Muscle layer of duodenum (tissue), 2 donors: ENCODE results near the gene PRR14L.
"Not testable (repeated sequence)": the region's sequence is repeated elsewhere in the genome, so short reads cannot be mapped to it uniquely, and the experiment has no call there.

ENCODE experiments used
- H3K27ac ChIP-seq: one replicate; pipeline ENCODE4 v1.7.0; 2013; ENCODE audit warnings: mild to moderate bottlenecking, low read length
- H3K27me3 ChIP-seq: one replicate; pipeline ENCODE4 v1.7.0; 2013; ENCODE audit warnings: low read depth, mild to moderate bottlenecking, control low read depth, low read length
- H3K36me3 ChIP-seq, 2 donors: one replicate each; pipeline ENCODE4 v1.7.0; 2013; ENCODE audit warnings: low read length in 2 of 2, control low read depth in 1 of 2, mild to moderate bottlenecking in 1 of 2; ENCODE audit not compliant: insufficient read depth in 2 of 2, control insufficient read depth in 1 of 2
- H3K4me1 ChIP-seq, 2 donors: one replicate each; pipeline ENCODE4 v1.7.0; 2013; ENCODE audit warnings: low read length in 2 of 2, mild to moderate bottlenecking in 2 of 2, control low read depth in 1 of 2, moderate library complexity in 1 of 2; ENCODE audit not compliant: insufficient read depth in 2 of 2, control insufficient read depth in 1 of 2
- H3K4me3 ChIP-seq, 2 donors: one replicate each; pipeline ENCODE4 v1.7.0; 2013; ENCODE audit warnings: low read length in 2 of 2, low read depth in 1 of 2, mild to moderate bottlenecking in 1 of 2
- H3K9me3 ChIP-seq, 2 donors: one replicate each; pipeline ENCODE4 v1.7.0; 2013; ENCODE audit warnings: low read length in 2 of 2, control low read depth in 1 of 2, mild to moderate bottlenecking in 1 of 2; ENCODE audit not compliant: control insufficient read depth in 1 of 2
- donor health status: healthy.

PRR14L gene

DNA sequence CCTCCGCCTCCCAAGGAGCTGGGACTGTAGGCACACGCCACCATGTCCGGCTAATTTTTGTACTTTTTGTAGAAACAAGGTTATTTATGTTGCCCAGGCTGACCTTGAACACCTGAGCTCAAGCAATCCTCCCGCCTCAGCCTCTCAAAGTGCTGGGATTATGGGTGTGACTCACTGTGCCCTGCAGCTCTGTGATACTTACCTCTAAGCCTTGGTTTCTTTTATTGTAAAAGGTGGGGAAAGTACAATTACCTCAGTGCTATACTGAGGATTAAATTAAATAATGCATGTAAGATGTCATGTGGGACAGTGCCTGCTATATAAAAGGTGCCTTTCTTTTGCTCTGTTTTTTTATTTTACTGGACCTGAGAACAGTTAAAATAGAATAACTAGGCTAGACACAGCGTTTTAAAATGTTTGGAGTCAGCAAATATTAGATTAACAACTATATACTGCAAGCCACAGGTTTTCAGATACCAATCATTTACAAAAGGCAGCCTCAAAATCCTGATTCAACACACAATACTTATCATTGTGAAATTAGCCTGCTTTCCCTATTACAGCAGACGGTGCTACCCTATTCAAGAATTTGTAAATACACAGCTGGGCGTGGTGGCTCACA lies 30.0 kb downstream of the PRR14L start:
- H3K27ac ChIP-seq: no peak overlapping the region
- no peaks in the 10 kb centered on the region for H3K4me1 ChIP-seq
- no peaks in the 10 kb centered on the region for H3K9me3 ChIP-seq
- H3K4me3 ChIP-seq: no peak overlapping the region
- H3K36me3 ChIP-seq: peaks cover 38 to 61% of the 10 kb centered on the region in 2 donors
- no peaks in the 10 kb centered on the region for H3K27me3 ChIP-seq

DNA sequence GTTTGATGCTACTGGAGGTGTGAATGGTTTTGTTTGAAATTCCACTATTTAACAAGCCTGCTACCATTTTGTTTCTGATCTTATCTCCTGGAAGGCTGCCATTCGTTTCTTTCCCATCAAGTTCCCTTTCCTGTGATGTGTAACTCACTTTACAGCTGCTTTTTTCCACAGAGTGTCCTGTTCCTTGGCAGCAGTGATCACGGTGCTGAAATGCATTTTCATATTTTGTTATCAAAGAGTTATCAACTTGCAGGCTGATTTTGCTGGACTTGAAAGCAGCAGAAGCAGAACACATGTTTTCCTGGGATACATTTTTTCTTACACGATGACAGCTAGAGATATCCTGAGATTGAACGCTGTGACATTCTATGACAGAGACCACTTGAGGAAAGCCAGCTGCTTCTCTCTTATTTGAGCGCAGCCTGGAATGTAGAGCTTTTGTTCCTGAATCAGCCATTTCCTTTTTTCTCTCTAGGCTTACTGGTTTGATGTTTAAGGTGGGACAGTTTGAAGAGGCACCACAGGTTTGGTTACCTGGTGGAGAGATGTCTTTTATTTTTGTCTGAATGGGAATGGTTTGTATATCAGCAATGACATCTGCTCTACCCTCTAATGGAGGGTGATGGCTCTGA lies 34.7 kb downstream of the PRR14L start:
- Histone ChIP-seq H3K4me1 (no peaks in the 10 kb centered on the region), H3K9me3 (no peaks in the 10 kb centered on the region), H3K27ac (no peak overlapping the region), H3K4me3 (no peak overlapping the region), H3K36me3 (peaks cover 51 to 66% of the 10 kb centered on the region in 2 donors), H3K27me3 (no peaks in the 10 kb centered on the region)

DNA sequence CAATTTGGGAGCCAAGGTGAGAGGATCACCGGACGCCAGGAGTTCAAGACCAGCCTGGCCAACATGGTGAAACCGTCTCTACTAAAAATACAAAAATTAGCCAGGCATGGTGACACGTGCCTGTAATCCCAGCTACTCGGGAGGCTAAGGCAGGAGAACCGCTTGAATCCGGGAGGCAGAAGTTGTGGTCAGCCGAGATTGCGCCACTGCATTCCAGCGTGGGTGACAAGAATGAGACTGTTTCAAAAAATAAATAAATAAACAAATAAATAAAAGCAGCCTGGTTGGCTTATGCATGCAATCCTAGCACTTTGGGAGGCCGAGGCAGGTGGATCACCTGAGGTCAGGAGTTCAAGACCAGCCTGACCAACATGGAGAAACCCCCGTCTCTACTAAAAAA lies 38.7 kb downstream of the PRR14L start:
- not testable (repeated sequence) for H3K27ac ChIP-seq, H3K4me1 ChIP-seq, H3K9me3 ChIP-seq, H3K27me3 ChIP-seq, H3K4me3 ChIP-seq
- H3K36me3 ChIP-seq: peaks cover 39 to 51% of the 10 kb centered on the region in 2 donors

DNA sequence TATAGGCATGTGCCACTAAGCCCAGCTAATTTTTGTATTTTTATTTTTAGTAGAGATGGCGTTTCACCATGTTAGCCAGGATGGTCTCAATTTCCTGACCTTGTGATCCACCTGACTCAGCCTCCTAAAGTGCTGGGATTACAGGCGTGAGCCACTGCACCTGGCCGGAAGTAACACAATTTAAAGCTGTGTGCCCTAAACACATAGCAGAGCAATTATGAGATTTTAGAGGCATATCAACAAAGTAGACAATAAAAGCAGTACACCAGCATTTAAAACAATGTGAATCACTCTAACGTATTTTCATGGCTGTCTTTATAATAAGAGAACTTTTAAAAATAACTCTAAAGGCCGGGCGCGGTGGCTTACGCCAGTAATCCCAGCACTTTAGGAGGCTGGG lies 42.4 kb downstream of the PRR14L start:
- H3K36me3 ChIP-seq: peaks cover 24 to 39% of the 10 kb centered on the region in 2 donors
- H3K4me3 ChIP-seq: no peak overlapping the region
- H3K9me3 ChIP-seq: no peaks in the 10 kb centered on the region
- no peaks in the 10 kb centered on the region for H3K4me1 ChIP-seq
- no peak overlapping the region for H3K27ac ChIP-seq
- no peaks in the 10 kb centered on the region for H3K27me3 ChIP-seq

DNA sequence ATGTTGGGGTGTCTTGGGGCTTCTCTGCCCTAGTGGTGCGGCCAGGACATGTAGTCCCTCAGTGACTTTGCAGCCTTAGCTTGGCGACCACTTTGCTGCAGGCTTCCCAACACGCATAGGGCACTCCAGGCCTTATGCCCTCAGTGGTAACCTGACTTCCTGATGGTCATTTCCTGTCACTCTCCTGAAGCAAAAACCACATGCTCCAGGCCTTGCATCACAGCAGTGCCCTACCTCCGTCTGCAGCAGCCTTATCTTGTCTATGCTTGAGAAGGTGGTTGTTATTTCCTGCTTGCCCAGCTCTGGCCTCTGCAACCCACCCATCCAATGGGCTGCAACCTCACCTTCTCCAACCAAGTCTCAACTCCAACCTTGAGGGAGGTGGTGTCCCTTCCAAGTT lies 54.5 kb downstream of the PRR14L start:
- Histone ChIP-seq H3K27me3 (no peaks in the 10 kb centered on the region), H3K9me3 (no peaks in the 10 kb centered on the region), H3K27ac (no peak overlapping the region), H3K36me3 (peaks cover 18 to 55% of the 10 kb centered on the region in 2 donors), H3K4me3 (no peak overlapping the region), H3K4me1 (no peaks in the 10 kb centered on the region)

DNA sequence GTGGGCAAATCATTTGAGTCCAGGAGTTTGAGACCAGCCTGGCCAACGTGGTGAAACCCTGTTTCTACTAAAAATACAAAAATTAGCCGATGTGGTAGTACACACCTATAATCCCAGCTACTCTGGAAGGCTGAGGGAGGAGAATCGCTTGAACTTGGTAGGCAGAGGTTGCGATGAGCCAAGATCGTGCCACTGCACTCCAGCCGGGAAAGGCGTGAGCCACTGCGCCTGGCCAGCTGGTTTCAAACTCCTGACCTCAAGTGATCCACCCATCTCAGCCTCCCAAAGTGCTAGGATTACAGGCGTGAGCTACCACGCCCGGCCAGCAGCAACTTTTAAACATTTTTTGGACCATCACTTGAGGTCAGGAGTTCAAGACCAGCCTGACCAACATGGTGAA lies 55.9 kb downstream of the PRR14L start:
- not testable (repeated sequence) for H3K4me3 ChIP-seq, H3K27me3 ChIP-seq, H3K27ac ChIP-seq, H3K9me3 ChIP-seq, H3K4me1 ChIP-seq
- H3K36me3 ChIP-seq: peaks cover 12 to 41% of the 10 kb centered on the region in 2 donors

DNA sequence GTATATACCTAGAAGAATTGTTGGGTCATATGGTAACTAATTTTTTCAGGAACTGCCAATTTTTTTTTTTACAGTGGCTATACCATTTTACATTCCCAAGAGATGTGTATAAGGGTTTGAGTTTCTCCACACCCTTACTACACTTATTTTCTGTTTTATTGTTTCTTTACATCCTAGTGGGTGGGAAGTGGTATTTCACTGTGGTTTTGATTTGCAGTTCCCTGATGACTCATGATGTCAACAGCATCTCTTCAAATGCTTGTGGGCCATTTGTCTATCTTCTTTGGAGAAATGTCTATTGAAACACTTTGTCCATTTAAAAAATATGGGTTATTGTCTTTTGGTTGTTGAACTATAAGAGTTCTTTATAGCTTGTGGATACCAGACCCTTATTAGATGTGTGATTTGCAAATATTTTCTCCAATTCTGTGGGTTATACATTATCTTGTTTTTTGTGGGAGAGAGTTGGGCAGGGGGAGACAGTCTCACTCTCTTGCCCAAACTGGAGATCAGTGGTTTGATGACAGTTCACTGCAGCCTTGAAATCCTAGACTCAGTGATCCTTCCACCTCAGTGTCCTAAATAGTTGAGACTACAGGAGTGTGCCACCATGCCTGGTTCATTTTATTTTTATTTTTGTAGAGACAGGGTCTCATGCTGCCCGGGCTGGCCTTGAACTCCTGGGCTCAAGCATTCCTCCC lies 57.6 kb downstream of the PRR14L start:
- no peaks in the 10 kb centered on the region for H3K27me3 ChIP-seq
- no peaks in the 10 kb centered on the region for H3K9me3 ChIP-seq
- H3K27ac ChIP-seq: no peak overlapping the region
- no peaks in the 10 kb centered on the region for H3K4me1 ChIP-seq
- H3K4me3 ChIP-seq: no peak overlapping the region
- H3K36me3 ChIP-seq: peaks cover 12 to 31% of the 10 kb centered on the region in 2 donors

DNA sequence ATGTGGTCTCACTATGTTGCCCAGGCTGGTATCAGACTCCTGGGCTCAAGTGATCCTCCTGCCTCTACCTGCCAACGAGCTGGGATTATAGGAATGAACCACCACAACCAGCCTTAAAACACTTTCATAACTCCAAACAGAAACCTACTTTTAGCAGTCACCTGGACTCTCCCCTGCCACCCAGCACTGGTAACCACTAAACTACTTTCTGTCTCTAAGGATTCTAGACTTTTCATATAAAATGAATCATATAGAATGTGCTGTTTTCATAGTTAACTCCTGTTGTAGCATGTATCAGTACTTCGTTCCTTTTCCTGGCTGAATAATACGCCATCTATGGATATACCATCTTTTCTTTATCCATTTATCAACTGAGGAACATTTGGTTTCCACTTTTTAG lies 58.5 kb downstream of the PRR14L start:
- Histone ChIP-seq H3K27ac (no peak overlapping the region), H3K36me3 (peaks cover 16 to 31% of the 10 kb centered on the region in 2 donors), H3K4me3 (no peak overlapping the region), H3K4me1 (no peaks in the 10 kb centered on the region), H3K27me3 (no peaks in the 10 kb centered on the region), H3K9me3 (no peaks in the 10 kb centered on the region)

DNA sequence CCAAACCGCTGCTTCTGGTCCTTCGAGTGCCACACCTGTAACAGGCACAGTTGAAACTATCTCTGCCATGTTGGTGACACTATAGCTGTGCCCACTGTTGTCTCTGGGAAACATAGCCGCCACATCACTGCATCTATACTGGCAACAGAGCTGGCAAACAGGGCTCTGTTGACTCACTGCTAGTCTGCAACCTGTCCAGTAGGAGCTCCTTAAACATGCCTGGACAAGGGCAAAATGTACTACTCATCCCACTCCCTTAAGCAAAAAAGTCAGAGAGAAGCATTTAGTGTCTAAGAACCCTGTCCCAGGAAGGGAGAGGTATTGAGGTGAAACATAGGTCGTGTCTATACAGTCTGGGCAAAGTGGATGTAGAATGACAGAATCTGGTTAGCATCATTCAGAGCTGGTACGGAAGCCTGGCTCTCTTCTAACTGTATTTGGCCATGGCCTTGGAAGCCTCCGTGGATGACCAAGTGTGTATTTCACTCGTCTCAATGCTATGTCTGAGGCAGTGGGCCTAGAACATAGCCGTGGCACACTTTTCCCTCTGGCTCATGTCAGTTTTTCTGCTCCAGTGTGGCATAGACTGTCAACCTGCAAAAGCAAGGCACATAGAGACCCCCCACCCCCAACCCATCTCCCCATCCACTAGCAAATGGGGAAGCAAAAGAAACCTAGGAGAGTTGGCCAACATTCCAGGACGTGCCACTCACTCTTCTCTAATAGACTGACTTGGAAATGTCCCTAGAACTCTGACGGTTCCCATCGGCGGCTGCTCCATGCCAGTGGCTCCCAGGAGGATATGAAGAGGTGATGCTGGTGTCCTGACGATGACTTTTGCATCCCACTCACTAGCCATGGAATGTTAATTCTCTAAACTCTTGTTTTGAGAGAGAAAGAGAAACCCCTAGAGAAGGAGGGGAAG lies 66.5 kb downstream of the PRR14L start:
- H3K27ac ChIP-seq: no peak overlapping the region
- peaks cover 0 to 7% of the 10 kb centered on the region in 2 donors for H3K4me1 ChIP-seq
- peaks cover 24 to 33% of the 10 kb centered on the region in 2 donors for H3K36me3 ChIP-seq
- H3K4me3 ChIP-seq: no peak overlapping the region
- no peaks in the 10 kb centered on the region for H3K9me3 ChIP-seq
- no peaks in the 10 kb centered on the region for H3K27me3 ChIP-seq

DNA sequence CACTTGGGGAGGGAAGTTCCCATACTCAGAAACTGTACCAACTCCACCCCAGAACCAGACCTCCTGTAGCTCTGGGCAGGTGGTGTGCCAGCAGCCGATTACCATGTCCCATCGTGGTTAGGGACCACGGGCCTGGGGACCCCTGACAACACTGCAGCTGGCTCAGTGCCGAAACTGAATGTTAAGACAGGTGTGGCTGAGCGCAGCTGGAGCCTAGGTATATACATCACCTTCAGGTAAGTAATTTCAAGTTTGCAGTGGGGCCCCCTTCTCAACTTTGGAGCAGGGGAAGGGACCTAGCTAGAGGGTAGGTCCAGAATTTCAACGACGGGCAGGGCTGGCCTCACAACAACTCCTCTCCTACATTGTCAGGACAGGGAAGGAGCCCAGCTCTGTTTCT lies 67.2 kb downstream of the PRR14L start:
- H3K27me3 ChIP-seq: no peaks in the 10 kb centered on the region
- H3K27ac ChIP-seq: no peak overlapping the region
- H3K36me3 ChIP-seq: peaks cover 24 to 33% of the 10 kb centered on the region in 2 donors
- no peak overlapping the region for H3K4me3 ChIP-seq
- no peaks in the 10 kb centered on the region for H3K9me3 ChIP-seq
- peaks cover 0 to 7% of the 10 kb centered on the region in 2 donors for H3K4me1 ChIP-seq
